ENCODE measurements around the gene TCFL5.

TCFL5 gene

DNA sequence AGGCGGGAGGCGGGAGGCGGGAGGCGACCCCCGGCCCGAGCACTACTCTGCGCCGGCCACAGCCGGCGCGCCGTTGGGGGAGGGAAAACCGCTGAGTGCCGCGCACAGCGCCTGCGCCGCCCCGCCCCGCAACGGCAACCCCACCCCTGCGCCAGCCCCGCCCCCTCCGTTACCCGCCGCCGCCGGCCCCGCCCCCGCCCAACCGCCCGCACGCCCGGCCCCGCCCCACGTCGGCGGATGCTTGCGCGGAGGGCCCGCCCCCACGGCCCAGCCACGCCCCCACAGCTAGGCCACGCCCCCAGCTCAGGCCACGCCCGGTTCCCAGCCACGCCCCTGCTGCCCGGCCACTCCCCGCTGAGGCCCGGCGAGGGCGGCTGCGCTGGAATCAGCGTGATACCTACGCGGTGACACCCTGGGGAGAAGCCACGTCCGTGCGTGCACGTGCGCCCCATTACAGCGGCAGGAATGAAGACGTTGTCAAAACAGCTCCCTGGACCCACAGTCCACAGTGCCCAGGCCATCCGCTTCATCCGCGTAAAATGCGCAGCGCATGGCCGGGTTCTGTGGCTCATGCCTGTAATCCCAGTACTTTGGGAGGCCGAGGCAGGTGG lies at the start of gene TCFL5:
Gene TCFL5, minus strand, starts transcription at position 97 of the 611 bp plus-strand sequence. CDS start 152 bp downstream, outside the sequence.
- peak; percentile 88 to 91 for ATAC-seq

DNA sequence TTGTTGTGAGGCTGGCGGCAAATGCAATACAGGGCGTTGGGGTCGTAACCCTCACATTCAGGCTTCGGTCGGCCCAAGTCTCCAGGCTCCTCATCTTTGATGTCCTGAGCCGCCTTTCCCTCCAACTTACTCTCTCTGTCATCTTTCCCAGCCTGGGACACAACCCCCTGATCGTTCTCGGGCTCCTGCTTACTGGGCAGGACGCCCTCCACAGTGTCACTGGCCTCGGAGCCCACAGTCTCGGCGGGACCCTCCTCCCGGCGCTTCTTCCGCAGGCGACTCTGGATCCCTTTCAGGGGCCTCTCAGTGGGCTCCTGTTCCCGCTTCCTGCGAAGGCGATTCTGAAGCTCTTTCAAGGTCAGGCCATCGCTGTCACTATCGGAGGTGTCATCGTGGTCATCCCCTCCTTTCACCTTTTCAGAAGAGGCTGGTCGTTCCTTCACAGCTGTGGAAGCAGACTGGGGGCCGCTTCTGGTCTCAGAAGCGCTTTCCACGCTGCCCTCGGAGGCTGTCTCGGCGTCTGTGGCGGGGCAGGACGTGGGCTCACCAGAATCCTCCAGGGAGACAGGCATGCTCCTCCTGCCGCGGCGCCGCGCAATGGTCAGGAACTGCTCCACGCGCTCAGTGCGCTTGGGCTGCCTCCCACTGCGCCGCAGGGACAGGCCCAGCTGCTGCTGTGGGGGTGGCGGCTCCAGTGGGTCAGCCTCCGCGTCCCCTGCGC lies 49.3 kb upstream of the TCFL5 start:
- no peak for ATAC-seq

DNA sequence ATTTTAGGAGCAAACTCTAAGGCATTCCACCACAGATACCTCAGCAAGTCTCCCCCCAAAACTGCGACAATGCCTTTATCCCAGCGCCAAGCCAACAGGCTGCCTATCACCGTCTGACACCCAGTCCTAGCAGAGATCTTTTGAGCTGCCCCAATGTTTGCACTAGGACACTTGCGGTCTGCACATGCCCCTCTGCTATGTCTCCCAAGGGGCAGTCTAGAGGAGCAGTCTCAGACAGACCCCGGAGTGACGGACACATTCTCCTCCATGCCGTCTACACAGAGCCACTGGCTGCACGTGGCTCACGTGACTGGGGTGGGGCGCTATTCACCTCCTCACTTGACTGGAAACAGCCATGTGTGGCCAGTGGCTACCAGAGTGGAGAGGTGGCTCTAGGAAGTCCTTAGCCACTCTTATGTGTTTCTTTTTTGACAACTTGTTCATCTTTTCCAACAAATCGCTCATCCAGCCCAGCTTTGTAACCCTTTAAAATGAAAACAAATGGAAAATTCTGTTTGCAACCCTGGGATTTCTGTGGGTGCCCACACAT lies 48.7 kb upstream of the TCFL5 start:
- no peak for ATAC-seq

DNA sequence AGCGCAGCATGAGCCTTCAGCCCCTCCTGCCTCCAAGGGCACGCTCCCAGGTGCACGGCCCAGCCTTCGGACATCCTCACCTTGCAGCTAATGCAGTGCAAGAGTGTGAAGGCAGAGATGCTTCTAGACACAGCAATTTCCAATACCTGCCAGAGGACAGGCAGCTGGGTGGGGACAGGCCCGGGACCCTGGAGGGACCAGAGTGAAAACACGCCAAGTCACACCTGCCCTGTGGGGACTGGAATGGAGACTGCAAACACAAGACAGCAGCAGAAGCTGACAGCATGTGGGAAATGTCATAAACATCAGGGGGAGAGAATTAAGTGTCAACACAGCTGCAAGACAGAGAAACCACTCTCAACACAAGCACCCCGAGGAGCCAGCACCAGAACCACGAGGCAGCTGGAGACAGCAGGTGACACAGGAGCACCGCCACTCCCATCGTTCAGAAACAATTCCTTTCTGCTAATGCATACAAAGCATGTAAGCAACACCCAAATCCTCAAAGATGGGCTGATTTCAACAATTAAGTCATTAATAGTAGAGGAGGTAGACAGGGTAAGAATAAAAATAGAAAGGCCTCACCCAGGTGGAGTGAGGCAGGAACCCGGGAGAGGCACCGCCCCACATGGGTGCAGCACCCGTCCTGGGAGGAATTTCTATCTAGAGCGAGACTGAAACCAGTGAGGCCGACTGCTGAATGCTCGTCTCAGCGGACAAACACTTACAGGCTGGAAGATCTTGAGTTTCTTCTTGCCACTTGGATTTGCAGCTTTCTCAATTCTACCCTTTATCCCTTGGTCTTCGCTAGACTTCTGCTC lies 47.6 kb upstream of the TCFL5 start:
- ATAC-seq: no peak

DNA sequence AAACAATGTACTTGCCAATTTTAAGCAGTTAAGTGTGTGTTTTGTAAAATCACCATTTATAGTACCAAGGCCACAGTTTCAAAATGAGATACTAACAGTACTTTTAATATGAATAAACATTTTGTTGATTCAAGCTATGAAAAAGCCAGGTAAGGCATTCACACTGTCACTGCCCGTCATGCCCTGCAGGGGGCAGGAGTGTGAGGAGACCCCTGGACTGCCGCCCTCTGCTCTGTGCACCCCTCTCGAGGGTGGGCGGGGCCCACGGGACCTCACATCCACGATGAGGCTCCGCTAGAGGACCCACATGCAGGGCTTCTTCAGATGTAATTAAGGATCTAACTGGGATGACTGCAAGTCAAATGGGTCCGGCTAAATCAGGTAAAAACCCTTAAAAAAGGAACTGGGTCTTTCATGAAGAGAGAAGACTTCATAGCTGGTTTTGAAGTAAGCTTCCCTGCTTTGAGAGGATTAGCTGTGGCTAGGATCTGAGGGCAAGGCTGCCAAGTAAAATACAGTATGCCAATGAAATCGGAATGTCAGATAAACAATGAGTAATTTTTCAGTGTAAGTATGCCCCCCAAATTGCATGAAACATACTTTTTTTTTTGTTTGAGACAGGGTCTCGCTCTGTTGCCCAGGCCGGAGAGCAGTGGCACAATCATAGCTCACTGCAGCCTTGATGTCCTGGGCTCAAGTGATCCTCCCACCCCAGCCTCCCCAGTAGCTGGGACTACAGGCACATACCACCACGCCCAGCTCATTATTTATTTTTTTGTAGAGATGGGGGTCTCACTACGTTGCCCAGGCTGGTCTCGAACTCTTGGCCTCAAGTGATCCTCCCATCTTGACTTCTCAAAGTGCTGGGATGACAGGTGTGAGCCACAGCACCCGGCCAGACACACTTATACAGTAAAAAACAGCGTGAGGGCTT lies 46.0 kb upstream of the TCFL5 start:
- peak; percentile 48 to 62 for ATAC-seq

DNA sequence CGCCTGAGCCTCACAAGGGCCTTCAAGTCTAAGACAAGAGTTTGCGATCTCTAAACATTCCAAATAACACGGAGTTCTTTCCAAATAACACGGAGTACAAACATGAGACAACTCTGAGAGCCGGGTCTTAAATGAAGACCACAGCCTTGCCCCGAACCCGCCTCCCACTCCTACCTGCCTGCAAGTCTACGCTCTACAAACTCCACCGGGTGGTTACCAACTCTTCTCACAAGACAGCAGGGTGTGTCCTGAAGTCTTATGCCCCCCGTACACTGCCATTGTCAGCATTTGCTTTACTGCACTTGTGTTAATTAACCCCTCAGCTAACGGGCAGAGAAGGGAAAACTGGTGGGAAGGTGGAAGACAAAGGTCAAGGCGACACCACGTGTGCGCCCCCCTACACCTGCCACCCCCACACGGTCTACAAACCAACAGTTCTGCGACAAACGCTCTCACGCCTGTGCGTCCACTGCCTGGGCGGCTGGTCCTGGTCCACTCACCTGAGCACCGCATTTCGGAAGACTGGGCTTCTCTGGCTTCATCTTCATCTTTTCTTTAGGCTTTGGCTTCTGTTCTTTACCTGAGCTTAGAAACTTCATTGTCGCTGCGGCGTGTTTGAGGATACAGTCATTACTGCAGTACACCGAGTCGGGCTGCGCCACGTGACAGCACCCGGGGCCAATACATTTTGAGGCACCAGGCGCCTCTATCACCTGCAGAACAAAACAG lies 45.2 kb upstream of the TCFL5 start:
- ATAC-seq: peak; percentile 44 to 58

DNA sequence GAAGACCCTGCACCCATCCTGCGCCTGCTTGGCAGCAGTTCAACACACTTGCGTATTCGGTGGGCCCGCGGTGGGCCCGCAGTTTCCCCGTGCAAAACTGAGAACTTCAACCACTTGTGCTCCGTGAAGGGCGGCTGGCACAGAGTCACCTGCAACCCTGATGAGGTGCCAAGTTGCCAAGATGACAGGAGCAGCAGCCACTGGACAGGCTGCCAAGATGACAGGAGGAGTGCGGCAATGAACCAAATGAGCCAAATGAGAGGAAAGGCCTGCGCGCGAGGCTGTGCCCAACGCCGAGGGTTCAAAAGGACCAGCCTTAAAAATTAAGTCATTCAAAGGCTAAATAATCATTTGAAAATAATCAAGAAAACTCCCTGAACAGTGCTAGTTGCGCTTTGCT lies 44.6 kb upstream of the TCFL5 start:
- no peak for ATAC-seq

DNA sequence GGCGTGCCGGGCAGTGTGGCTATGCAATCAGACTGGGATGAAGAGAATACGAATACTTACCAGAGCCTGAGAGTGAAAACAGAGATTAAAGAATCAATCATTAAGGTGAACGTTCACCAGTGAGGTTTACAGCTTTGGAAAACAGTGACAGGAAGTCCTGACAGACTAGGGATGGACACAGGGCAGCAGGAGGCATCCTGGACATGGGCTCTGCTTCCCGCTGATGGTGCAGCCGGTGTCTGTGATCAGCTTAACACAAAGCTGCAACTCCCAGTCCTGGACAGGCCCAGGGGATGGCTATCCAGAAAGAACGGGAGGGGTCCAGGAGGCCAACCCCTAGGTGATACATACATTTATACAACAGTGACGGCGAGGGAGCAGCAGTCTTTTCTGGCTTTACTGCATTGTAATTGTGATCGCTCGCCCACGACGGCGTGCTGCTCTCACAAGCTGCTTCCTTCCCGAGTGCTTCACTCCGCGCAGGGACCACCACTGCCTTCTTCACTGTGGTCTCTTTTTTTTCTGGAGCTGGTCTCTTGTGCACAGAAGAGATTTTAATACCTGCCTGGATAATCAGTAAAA lies 44.0 kb upstream of the TCFL5 start:
- ATAC-seq: no peak

DNA sequence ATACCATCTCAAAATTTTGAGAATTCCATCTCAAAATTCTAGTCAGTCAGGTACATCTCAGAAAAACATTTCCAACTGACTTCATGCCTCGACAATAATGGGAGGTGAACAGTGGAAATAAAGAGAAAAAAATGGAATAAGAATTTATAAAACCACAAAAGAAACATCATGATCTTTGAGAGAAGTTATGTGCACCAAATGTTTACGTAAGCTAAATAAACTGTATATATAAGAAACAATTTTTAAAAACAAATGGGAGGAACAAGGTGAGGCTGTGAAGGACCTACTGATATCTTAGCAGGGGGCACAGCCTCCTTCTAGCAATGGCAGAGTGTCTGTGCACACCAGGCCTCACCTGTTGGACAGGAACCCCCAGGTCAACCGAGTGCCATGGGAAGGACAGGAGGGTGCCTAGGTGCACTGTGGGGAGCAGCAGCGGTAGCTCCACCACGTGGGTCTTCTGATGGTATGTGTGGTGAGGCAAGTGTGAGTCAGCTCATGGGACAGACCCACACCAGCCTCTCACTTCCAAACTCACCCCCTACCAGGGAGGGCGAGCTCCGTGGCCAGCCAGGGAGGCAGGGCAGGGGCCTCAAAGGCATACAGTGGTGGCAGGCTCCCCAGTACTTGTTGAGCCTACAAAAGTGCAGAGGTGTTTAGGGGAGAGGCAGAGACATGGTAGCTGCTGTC lies 41.4 kb upstream of the TCFL5 start:
- ATAC-seq: no peak

DNA sequence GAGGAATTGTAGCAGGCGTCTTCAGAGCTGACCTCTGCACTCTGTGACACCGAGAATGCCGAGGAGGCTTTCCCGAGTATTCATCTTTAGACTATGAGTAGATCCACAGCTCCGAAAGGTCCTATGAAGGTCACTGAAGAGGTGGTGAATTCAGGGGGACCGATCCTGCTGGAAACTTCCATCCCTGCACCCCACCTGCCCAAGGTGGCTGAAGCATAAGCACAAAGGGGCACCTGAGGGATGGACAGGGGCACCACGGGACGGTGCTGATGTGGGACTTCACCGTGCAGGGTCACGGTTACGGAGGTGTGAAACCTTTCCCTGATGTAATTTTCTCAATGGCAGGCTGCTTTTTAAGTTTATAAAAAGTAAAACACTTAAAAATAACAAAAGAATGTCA lies 40.3 kb upstream of the TCFL5 start:
- ATAC-seq: no peak

DNA sequence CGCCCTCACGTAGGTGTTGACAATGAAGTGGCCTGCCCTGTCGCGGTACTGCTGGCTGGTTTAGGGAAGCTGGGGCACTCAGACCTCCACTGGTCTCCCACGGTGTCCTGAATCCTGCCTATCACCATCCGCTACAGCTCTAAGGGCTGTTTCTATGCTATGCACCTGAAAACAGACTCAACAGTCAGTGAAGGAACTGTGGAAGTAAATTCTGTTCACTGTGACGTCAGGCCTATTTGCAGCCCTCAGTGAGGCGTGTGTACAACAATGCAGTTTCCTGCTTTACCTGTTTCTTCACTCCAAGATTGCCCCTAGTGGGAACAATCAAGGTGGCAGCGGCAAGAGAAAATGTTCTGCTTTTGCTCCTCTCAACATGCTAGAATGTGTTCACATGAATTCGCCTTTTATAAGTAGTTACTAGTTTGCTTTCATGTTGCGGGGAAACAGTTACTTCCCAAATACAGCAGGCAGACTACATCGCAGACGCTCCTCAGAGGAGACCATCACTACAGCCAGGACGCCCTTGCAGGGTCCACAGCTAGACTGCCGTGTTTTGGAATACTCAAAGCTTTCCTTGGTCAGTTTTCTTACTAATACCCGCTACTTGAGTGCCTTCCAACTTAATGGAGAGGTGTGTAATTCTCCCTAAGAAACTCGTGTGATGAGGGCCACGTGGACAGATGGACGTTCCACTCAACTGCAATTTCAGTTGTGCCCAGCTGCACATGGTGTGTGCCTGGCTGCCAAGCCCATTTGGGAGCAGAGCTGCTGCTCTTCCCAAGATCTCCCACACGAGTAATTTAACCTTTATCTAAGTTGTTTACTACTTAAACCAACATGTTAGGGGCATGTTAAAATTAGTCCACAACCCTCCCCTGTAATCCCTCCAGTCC lies 39.3 kb upstream of the TCFL5 start:
- ATAC-seq: peak in 1 of 2 donors; percentile 11

DNA sequence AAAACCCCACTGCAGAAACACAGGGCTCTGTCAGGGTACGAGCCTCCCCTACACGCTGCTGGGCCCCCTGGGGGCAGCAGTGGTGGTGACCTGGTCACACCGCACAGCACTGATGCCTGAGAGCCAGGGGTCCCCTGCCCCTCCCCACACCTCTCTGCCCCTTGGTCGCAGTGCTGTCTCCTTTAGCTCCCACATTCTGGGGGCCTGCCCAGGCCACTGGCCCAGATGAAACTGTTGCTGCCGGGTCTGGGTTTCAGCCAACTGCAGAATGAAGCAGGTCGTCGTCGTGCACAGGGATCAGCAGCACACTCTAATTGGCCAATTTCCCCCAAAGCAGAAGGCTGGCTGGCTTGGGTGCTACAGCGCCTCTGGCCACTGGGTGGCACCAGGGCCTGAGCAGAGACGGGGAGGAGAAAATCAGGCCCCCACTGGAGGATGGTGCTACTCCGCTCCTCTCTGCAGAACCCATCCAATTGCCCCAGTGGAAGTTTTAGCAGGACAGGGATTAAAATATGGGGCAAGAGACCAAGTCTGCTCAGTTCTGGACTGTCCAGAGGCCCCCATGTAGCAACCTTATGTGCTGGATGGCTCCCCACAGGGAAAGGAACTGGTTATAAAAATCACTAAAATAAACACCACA lies 38.5 kb upstream of the TCFL5 start:
- peak; percentile 86 to 88 for ATAC-seq

DNA sequence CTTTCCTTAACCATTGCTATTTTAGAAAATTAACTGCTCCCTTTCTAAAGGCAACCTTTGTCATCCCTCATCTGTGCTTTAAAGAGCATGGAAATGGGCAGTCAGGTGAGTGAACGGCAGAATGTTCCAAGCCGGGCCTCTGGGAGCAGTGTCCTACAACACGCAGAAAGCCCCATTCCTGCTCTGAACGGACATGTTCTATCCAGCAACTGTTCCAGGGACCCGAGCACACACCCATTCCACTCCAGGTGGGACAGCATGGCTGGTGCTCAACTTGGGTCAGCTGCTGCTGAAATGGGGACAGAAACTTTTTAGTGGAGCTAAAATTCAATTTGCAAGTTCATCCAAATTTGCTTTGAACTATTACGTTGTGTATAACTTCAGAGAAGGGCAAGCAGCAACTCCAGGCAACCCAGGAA lies 38.0 kb upstream of the TCFL5 start:
- ATAC-seq: no peak

DNA sequence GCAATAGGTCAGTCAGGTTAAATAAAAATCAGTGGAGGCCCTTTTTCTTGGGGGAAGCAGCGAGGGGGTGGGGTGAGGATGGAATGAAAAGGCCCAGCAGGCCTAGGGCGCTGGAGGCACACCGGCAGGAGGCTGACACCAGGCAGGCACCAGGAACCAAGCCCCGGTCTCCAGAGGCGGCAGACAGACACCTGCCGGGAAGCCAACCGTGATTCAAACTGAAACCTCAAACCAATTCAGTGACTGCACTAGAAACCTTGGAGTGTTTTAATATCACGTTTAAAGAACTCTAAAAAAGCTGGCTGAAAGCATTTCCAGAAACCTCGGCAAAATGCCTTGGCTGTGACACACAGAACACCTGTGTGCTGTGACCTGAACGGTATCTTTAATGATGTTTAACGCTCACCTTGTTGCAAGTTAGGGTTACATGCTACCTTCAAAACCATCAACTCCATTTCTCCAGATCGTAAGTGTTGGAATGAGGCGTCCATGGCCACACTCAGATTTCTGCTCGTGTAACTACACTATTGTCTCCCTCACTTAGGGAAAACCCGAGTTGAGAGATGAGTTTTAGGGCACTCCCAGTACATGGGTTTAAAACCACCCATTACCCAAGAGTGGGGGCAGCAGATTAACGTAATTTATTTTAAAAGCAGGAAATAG lies 37.5 kb upstream of the TCFL5 start:
- peak; percentile 48 to 67 for ATAC-seq

DNA sequence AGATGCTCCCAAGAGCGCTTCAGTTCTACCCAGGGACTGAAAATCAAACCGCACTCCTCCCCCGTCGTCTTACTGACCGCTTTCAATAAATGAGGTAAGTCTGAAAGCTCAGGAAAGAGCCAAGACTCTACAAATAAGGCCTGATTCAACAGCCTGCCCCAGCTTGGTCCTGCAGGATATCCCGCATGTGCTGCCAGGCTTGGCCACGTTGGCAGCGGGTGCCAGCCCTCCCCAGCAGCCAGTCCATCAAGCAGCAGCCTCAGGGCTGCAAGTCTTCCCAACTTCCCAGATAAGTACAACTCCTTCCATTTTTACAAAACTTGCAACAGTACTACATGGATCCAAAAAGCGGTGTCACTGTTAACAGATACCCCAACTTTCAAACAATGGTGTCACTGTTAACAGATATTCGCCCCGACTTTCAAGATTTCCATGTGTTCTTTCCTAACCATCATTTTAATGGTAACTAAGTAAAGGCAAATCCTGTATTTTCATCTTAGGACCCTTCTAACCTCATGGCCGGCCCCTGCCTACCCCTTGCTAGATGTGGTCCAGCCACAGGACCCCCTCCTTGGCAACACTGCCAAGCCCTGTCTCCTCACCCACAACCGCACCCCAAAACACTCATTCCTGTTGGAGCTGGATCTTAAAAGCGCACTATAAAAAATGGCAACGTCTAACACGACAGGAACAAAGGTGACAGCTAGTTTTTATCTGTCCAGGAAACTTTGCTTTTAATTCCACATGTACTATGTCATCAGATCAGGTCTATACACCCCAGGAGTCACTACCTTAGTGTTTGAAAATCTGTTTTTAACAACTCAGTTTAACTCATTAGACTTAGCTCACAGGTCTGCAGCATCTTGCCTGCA lies 36.7 kb upstream of the TCFL5 start:
- ATAC-seq: no peak

DNA sequence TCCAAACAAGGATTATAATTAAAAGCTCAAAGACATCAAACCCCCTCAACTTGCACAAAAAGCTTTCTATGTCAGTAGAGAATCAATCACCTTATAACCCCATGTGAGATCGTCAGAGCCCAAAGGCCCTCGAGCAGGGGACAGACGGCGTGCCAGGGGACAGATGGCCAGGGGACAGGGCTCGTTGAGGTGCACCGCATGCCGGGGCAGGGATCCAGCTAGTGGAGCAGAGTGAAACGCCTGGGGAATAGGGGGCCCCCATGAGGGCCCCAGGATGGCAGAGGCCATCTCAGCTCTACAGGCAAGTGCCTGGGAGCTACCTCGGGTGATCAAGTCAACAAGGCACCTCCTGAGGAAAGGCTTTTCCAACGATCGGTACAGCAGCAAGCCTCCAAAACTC lies 36.0 kb upstream of the TCFL5 start:
- no peak for ATAC-seq

DNA sequence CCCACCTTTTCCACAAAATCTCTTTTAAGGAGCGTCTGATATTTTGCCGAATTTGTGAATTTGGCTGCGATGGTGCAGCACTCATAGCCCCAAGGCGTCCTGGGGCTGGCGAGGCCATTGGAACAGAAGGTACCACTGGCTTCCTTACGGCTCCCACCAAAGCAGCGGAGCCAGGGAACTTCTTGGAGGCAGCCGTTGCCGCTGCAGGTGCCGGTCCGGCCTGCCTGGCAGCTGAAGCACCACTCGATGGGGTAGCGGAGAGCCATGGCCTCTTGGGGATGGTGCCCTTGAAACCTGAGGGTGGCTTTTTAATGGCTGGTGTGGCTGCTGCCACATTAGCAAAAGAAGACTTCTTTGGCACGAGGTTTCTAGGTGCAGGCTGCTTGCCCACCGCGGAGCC lies 34.9 kb upstream of the TCFL5 start:
- ATAC-seq: no peak
